Endothelial cell of umbilical vein (primary cell): Measurements from ENCODE around the gene ATF6B. TPM values are rescaled to one million over a fixed set of nuclear protein-coding genes. Genes with fewer than 3 reads are reported as not detected.

Experiments
- BruUV-seq: library from RNA; stranded (reverse); fragments of 400-500 nt; replicated peaks from 2 replicates; lab custom pipeline; 2021; lab: Mats Ljungman, UMichigan
- CTCF ChIA-PET: fragments of 300-600, 350-600 bp; sonication (Branson Sonifier 250); formaldehyde crosslinking; loops from one replicate; lab custom pipeline; 2021; ENCODE audit warnings: antibody characterized with exemption, inconsistent platforms; lab: Charles Lee
- POLR2A ChIA-PET: fragments of 300-600, 350-600 bp; sonication (Branson Sonifier 250); formaldehyde crosslinking; loops from one replicate; lab custom pipeline; 2021; ENCODE audit warnings: antibody characterized with exemption, inconsistent platforms; lab: Charles Lee
- DNase-seq: peaks from one replicate; pipeline ENCODE4 v3.0.0-alpha.2; 2011; ENCODE audit warnings: low read depth, low spot score
- FAIRE-seq: peaks from 2 replicates; lab custom pipeline; 2011; peaks lifted over from hg19 to GRCh38; lab: Jason Lieb, UNC
- H2AFZ ChIP-seq: 2 replicates; pipeline ENCODE4 v1.6.0; 2012; ENCODE audit warnings: low read depth, low read length, control low read depth, inconsistent platforms
- H3K27ac ChIP-seq: 2 replicates; pipeline ENCODE4 v1.5.1; 2011; ENCODE audit warnings: low read depth, mild to moderate bottlenecking, control low read depth, low read length, moderate library complexity; ENCODE audit not compliant: insufficient read depth
- H3K27me3 ChIP-seq, 2 experiments: 2 replicates each; pipeline versions ENCODE4 v1.6.0 to v1.6.1; 2011; ENCODE audit warnings: low read length in 2 of 2, mixed read lengths in 1 of 2; ENCODE audit not compliant: control insufficient read depth in 2 of 2, insufficient read depth in 2 of 2
- H3K36me3 ChIP-seq, 2 experiments: 2 replicates in 1 of 2; 3 replicates in 1 of 2; pipeline ENCODE4 v1.5.1; 2011; ENCODE audit warnings: low read length in 2 of 2, mild to moderate bottlenecking in 1 of 2, moderate library complexity in 1 of 2; ENCODE audit not compliant: control insufficient read depth in 2 of 2, insufficient read depth in 2 of 2; ENCODE audit errors: extremely low read depth in 1 of 2
- H3K4me1 ChIP-seq: 3 replicates; pipeline ENCODE4 v1.5.1; 2011; ENCODE audit warnings: mild to moderate bottlenecking, low read length; ENCODE audit not compliant: control insufficient read depth, insufficient read depth; ENCODE audit errors: extremely low read depth
- H3K4me2 ChIP-seq: 2 replicates; pipeline ENCODE4 v1.6.1; 2011; ENCODE audit warnings: low read length, control low read depth, mixed read lengths; ENCODE audit not compliant: insufficient read depth
- H3K4me3 ChIP-seq, 3 experiments: fragments of 200-600 bp in 1 of 3; sonication (generic), shearing (Covaris generic) in 1 of 3; replicated peaks in 1 of 3; 2 replicates each; pipeline ENCODE4 v1.5.1; 2011 to 2016; ENCODE audit warnings: control low read depth in 3 of 3, low read length in 3 of 3, mild to moderate bottlenecking in 2 of 3, inconsistent platforms in 1 of 3, low read depth in 1 of 3, moderate library complexity in 1 of 3; ENCODE audit not compliant: insufficient read depth in 1 of 3
- H3K79me2 ChIP-seq: 2 replicates; pipeline ENCODE4 v1.6.0; 2012; ENCODE audit warnings: low read length, inconsistent platforms; ENCODE audit not compliant: control insufficient read depth, insufficient read depth
- H3K9ac ChIP-seq: replicated peaks from 2 replicates; pipeline ENCODE3; 2011; ENCODE audit warnings: low read length, control low read depth; ENCODE audit not compliant: insufficient read depth; ENCODE audit errors: extremely low read depth
- H3K9me1 ChIP-seq: replicated peaks from 3 replicates; pipeline ENCODE4 v1.6.0; 2011; ENCODE audit warnings: mild to moderate bottlenecking, low read length; ENCODE audit not compliant: control insufficient read depth, insufficient read depth; ENCODE audit errors: extremely low read depth
- H3K9me3 ChIP-seq: replicated peaks from 2 replicates; pipeline ENCODE4 v1.5.1; 2012; ENCODE audit warnings: low read length, inconsistent platforms; ENCODE audit not compliant: control insufficient read depth, insufficient read depth
- H4K20me1 ChIP-seq: replicated peaks from 2 replicates; pipeline ENCODE3; 2011; ENCODE audit warnings: mild to moderate bottlenecking, low read length; ENCODE audit not compliant: control insufficient read depth, insufficient read depth; ENCODE audit errors: extremely low read depth
- CTCF ChIP-seq, 2 donors: IDR thresholded peaks; 1 replicate in 1 of 2; 2 replicates in 1 of 2; pipeline ENCODE4 v1.5.1; 2011; ENCODE audit warnings: low read length in 2 of 2, mild to moderate bottlenecking in 2 of 2, moderate library complexity in 2 of 2, control low read depth in 1 of 2, inconsistent platforms in 1 of 2, low read depth in 1 of 2; ENCODE audit not compliant: insufficient read depth in 1 of 2; ENCODE audit errors: extremely low read depth in 1 of 2
- EZH2 ChIP-seq: IDR thresholded peaks from 2 replicates; pipeline ENCODE4 v1.6.1; 2012; ENCODE audit warnings: borderline replicate concordance, low read depth, mild to moderate bottlenecking, moderate library complexity, low read length, inconsistent platforms; ENCODE audit not compliant: severe bottlenecking
- FOS ChIP-seq: IDR thresholded peaks from 2 replicates; pipeline ENCODE4 v1.6.1; 2011; ENCODE audit warnings: mild to moderate bottlenecking, low read length, moderate library complexity, borderline replicate concordance; ENCODE audit not compliant: insufficient read depth
- GATA2 ChIP-seq: IDR thresholded peaks from 2 replicates; pipeline ENCODE4 v1.7.0; 2011; ENCODE audit warnings: low read depth, mild to moderate bottlenecking, moderate library complexity, mixed read lengths, low read length; ENCODE audit not compliant: insufficient read length, insufficient read depth
- JUN ChIP-seq: IDR thresholded peaks from 2 replicates; pipeline ENCODE4 v1.6.1; 2011; ENCODE audit warnings: borderline replicate concordance, low read depth; ENCODE audit not compliant: insufficient read length, insufficient read depth
- POLR2A ChIP-seq: IDR thresholded peaks from 2 replicates; pipeline ENCODE4 v1.6.1; 2012; ENCODE audit warnings: low read depth, mild to moderate bottlenecking, control low read depth, low read length
- POLR2AphosphoS5 ChIP-seq: IDR thresholded peaks from 2 replicates; pipeline ENCODE4 v1.6.1; 2012; ENCODE audit warnings: low read depth, mild to moderate bottlenecking, control low read depth, low read length, moderate library complexity; ENCODE audit not compliant: insufficient read depth
- dilution Hi-C: fragments of 300-500 bp; cut with MboI; formaldehyde crosslinking; loops from one replicate; pipeline ENCODE4 v1.15.0; 2019; ENCODE audit warnings: low sequenced_read_pairs; ENCODE audit not compliant: extremely low pct_ligation_motif_present
- intact Hi-C: fragments of 100-400 bp; cut with micrococcal nuclease; formaldehyde crosslinking; loops from one replicate; pipeline ENCODE4 v1.10.0; 2022
- polyA plus RNA-seq, 4 experiments: library from polyadenylated mRNA; depleted of rRNA in 3 of 4; stranded (reverse) in 3 of 4; unstranded in 1 of 4; fragments of >200 nt; gene quantifications; 2 replicates each; pipeline versions ENCODE4 v1.2.1 to v1.2.3, GENCODE V29; 2011 to 2012; ENCODE audit warnings: missing spikeins in 1 of 4
- total RNA-seq: library from RNA; stranded (reverse); gene quantifications from 2 replicates; pipeline ENCODE4 v1.2.3, GENCODE V29; 2021
- TF ChIP-seq, protein P1 (sequence below): IDR thresholded peaks from 2 replicates; pipeline ENCODE4 v1.6.1; 2011; ENCODE audit not compliant: insufficient read depth, insufficient read length

ATF6B gene
- total and polyA plus RNA-seq, 2 donors (not counting 3 experiments of a cell fraction or from before 2014, with no cell fraction given), result 106 to 115 TPM

DNA sequence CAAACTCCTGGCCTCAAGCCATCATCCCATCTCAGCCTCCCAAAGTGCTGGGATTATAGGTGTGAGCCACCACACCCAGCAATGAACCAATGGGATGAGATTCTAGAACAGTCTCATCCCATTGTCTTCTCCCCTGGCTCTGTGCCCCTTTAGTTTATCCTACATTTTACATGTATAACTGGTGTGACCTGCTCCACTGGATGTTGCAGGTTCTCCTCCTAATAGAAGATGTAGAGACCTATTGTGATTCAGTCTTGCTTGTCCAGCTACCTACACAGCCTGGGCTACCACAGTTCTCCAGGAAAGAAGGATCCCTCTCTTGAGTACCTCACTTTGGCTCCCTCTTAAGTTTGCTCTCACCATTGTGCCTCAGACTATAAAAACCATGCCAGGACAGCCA is 4.1 kb upstream of the ATF6B start:
- DNase-seq (no peak), FAIRE-seq (no peak)
- Histone ChIP-seq H3K27me3 (peaks cover 5 to 10% of the 10 kb centered on the region in 2 experiments), H3K27ac (no peak overlapping the region), H3K9me1 (no peaks in the 10 kb centered on the region), H3K36me3 (no peaks in the 10 kb centered on the region), H2AFZ (no peak overlapping the region), H3K9me3 (no peaks in the 10 kb centered on the region), H4K20me1 (no peaks in the 10 kb centered on the region), H3K79me2 (peaks cover 7% of the 10 kb centered on the region), H3K4me2 (no peak overlapping the region), H3K9ac (no peak overlapping the region), H3K4me1 (peaks cover 17% of the 10 kb centered on the region), H3K4me3 (no peak overlapping the region)
- POLR2A ChIA-PET, result no interaction called here
- CTCF ChIA-PET, result no interaction called here
- TF ChIP-seq CTCF (IDR thresholded peaks at IDR 0.05; ENCODE audit: extremely low read depth in 1 of 2, insufficient read depth in 1 of 2, low read depth in 1 of 2, low read length in 2 of 2), result no peak
- no peak for TF ChIP-seq FOS
- no peak for TF ChIP-seq JUN
- TF ChIP-seq EZH2, result no peak
- no peak for TF ChIP-seq POLR2AphosphoS5
- no peak for TF ChIP-seq POLR2A
- TF ChIP-seq GATA2, result no peak
- TF ChIP-seq, protein P1, sequence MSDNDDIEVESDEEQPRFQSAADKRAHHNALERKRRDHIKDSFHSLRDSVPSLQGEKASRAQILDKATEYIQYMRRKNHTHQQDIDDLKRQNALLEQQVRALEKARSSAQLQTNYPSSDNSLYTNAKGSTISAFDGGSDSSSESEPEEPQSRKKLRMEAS, result no peak
- intact Hi-C loops, result no loop called here
- dilution Hi-C loops, result no loop called here
- BruUV-seq, result no TSS peak
